Fibroblast of peridontal ligament (primary cell): ENCODE measurements around the gene ESCO1.

Source experiments
- DNase-seq: peaks from one replicate; pipeline ENCODE4 v3.0.0-alpha.2; 2010; ENCODE audit errors: extremely low read depth

Gene ESCO1

GRCh38 chr18:21489919-21490495, 110.5 kb downstream of the ESCO1 start:
- DNase-seq: no peak

- DNase-seq: peak; percentile 61
Measured at GRCh38 chr18:21489119-21489750, 111.3 kb downstream of the ESCO1 start.

- no peak for DNase-seq
Measured at GRCh38 chr18:21486905-21487437, 113.5 kb downstream of the ESCO1 start.

GRCh38 chr18:21484851-21485636, 115.5 kb downstream of the ESCO1 start:
- DNase-seq: peak; percentile 35

GRCh38 chr18:21483051-21483450, 117.5 kb downstream of the ESCO1 start:
- no peak for DNase-seq

GRCh38 chr18:21481739-21482138, 118.8 kb downstream of the ESCO1 start:
- DNase-seq: no peak

GRCh38 chr18:21479721-21480120, 120.8 kb downstream of the ESCO1 start:
- DNase-seq: no peak
